ENCODE measurements around the gene ERVMER34-1. TPM values are rescaled to one million over a fixed set of nuclear protein-coding genes. Genes with fewer than 3 reads are reported as not detected.

ERVMER34-1 gene
- total RNA-seq, 1 experiment from 2014 or later: not detected

- Histone ChIP-seq H3K79me2 (ENCODE audit: low read length) (no peaks in the 10 kb centered on the region), H3K4me2 (ENCODE audit: low read depth, low read length, poor library complexity, severe bottlenecking) (no peak overlapping the region), H3K9ac (ENCODE audit: low read length) (no peak overlapping the region), H2AFZ (ENCODE audit: low read length) (no peak overlapping the region), H3K9me3 (ENCODE audit: low read length) (no peaks in the 10 kb centered on the region), H3K27me3 (ENCODE audit: low read length) (no peaks in the 10 kb centered on the region), H3K27ac (ENCODE audit: low read length) (no peak overlapping the region), H3K4me1 (ENCODE audit: low read length) (no peaks in the 10 kb centered on the region), H3K4me3 (ENCODE audit: low read length) (no peak overlapping the region), H4K20me1 (ENCODE audit: insufficient read depth, low read depth, low read length) (no peaks in the 10 kb centered on the region), H3K36me3 (ENCODE audit: insufficient read depth, low read length) (no peaks in the 10 kb centered on the region), H3K9me2 (replicated peaks; ENCODE audit: insufficient read depth, low read length) (no peaks in the 10 kb centered on the region)
- DNase-seq: no peak
These were observed 29.0 kb upstream of the ERVMER34-1 start for GRCh38 chr4:52780206-52780605.

GRCh38 chr4:52760256-52760655 is 9.0 kb upstream of the ERVMER34-1 start:
- Histone ChIP-seq H3K27me3 (ENCODE audit: low read length) (no peaks in the 10 kb centered on the region), H3K4me1 (ENCODE audit: low read length) (peaks cover 9% of the 10 kb centered on the region), H3K9me2 (replicated peaks; ENCODE audit: insufficient read depth, low read length) (no peaks in the 10 kb centered on the region), H2AFZ (ENCODE audit: low read length) (no peak overlapping the region), H3K79me2 (ENCODE audit: low read length) (no peaks in the 10 kb centered on the region), H3K4me2 (ENCODE audit: low read depth, low read length, poor library complexity, severe bottlenecking) (no peak overlapping the region), H4K20me1 (ENCODE audit: insufficient read depth, low read depth, low read length) (no peaks in the 10 kb centered on the region), H3K4me3 (ENCODE audit: low read length) (no peak overlapping the region), H3K9me3 (ENCODE audit: low read length) (no peaks in the 10 kb centered on the region), H3K9ac (ENCODE audit: low read length) (no peak overlapping the region), H3K27ac (ENCODE audit: low read length) (no peak overlapping the region), H3K36me3 (ENCODE audit: insufficient read depth, low read length) (no peaks in the 10 kb centered on the region)
- DNase-seq: no peak

GRCh38 chr4:52755426-52755825 is 4.2 kb upstream of the ERVMER34-1 start:
- DNase-seq: peak; percentile 47
- Histone ChIP-seq H2AFZ (ENCODE audit: low read length) (no peak overlapping the region), H3K79me2 (ENCODE audit: low read length) (no peaks in the 10 kb centered on the region), H3K9me3 (ENCODE audit: low read length) (no peaks in the 10 kb centered on the region), H3K36me3 (ENCODE audit: insufficient read depth, low read length) (no peaks in the 10 kb centered on the region), H3K4me3 (ENCODE audit: low read length) (no peak overlapping the region), H4K20me1 (ENCODE audit: insufficient read depth, low read depth, low read length) (no peaks in the 10 kb centered on the region), H3K9me2 (replicated peaks; ENCODE audit: insufficient read depth, low read length) (no peaks in the 10 kb centered on the region), H3K4me2 (ENCODE audit: low read depth, low read length, poor library complexity, severe bottlenecking) (peak overlapping the region; percentile 44), H3K27me3 (ENCODE audit: low read length) (no peaks in the 10 kb centered on the region), H3K9ac (ENCODE audit: low read length) (no peak overlapping the region), H3K27ac (ENCODE audit: low read length) (no peak overlapping the region), H3K4me1 (ENCODE audit: low read length) (peaks cover 14% of the 10 kb centered on the region)

GRCh38 chr4:52752936-52753335 is 1.7 kb upstream of the ERVMER34-1 start:
- Histone ChIP-seq H2AFZ (ENCODE audit: low read length) (no peak overlapping the region), H3K4me2 (ENCODE audit: low read depth, low read length, poor library complexity, severe bottlenecking) (no peak overlapping the region), H3K4me3 (ENCODE audit: low read length) (no peak overlapping the region), H3K9ac (ENCODE audit: low read length) (no peak overlapping the region), H3K36me3 (ENCODE audit: insufficient read depth, low read length) (no peaks in the 10 kb centered on the region), H3K9me2 (replicated peaks; ENCODE audit: insufficient read depth, low read length) (no peaks in the 10 kb centered on the region), H3K79me2 (ENCODE audit: low read length) (no peaks in the 10 kb centered on the region), H3K4me1 (ENCODE audit: low read length) (peaks cover 14% of the 10 kb centered on the region), H3K27me3 (ENCODE audit: low read length) (no peaks in the 10 kb centered on the region), H4K20me1 (ENCODE audit: insufficient read depth, low read depth, low read length) (no peaks in the 10 kb centered on the region), H3K27ac (ENCODE audit: low read length) (no peak overlapping the region), H3K9me3 (ENCODE audit: low read length) (no peaks in the 10 kb centered on the region)
- no peak for DNase-seq

- Histone ChIP-seq H3K9me2 (replicated peaks; ENCODE audit: insufficient read depth, low read length) (no peaks in the 10 kb centered on the region), H3K27ac (ENCODE audit: low read length) (no peak overlapping the region), H3K79me2 (ENCODE audit: low read length) (no peaks in the 10 kb centered on the region), H3K27me3 (ENCODE audit: low read length) (no peaks in the 10 kb centered on the region), H3K4me2 (ENCODE audit: low read depth, low read length, poor library complexity, severe bottlenecking) (no peak overlapping the region), H3K4me1 (ENCODE audit: low read length) (peaks cover 14% of the 10 kb centered on the region), H3K9ac (ENCODE audit: low read length) (no peak overlapping the region), H3K9me3 (ENCODE audit: low read length) (no peaks in the 10 kb centered on the region), H2AFZ (ENCODE audit: low read length) (no peak overlapping the region), H3K4me3 (ENCODE audit: low read length) (no peak overlapping the region), H4K20me1 (ENCODE audit: insufficient read depth, low read depth, low read length) (no peaks in the 10 kb centered on the region), H3K36me3 (ENCODE audit: insufficient read depth, low read length) (no peaks in the 10 kb centered on the region)
- DNase-seq: no peak
These were observed 274 bp upstream of the ERVMER34-1 start for GRCh38 chr4:52751487-52751911.

- no peak overlapping the region for H3K27ac ChIP-seq (ENCODE audit: low read length)
- no peak overlapping the region for H3K4me2 ChIP-seq (ENCODE audit: low read depth, low read length, poor library complexity, severe bottlenecking)
- no peaks in the 10 kb centered on the region for H4K20me1 ChIP-seq (ENCODE audit: insufficient read depth, low read depth, low read length)
- no peaks in the 10 kb centered on the region for H3K9me2 ChIP-seq (replicated peaks; ENCODE audit: insufficient read depth, low read length)
- peaks cover 4% of the 10 kb centered on the region for H3K4me1 ChIP-seq (ENCODE audit: low read length)
- DNase-seq: no peak
- no peak overlapping the region for H2AFZ ChIP-seq (ENCODE audit: low read length)
- no peak overlapping the region for H3K4me3 ChIP-seq (ENCODE audit: low read length)
- no peaks in the 10 kb centered on the region for H3K27me3 ChIP-seq (ENCODE audit: low read length)
- no peaks in the 10 kb centered on the region for H3K36me3 ChIP-seq (ENCODE audit: insufficient read depth, low read length)
- no peaks in the 10 kb centered on the region for H3K9me3 ChIP-seq (ENCODE audit: low read length)
- H3K79me2 ChIP-seq (ENCODE audit: low read length): no peaks in the 10 kb centered on the region
- no peak overlapping the region for H3K9ac ChIP-seq (ENCODE audit: low read length)
These were observed 1.0 kb downstream of the ERVMER34-1 start for GRCh38 chr4:52750213-52750612.

GRCh38 chr4:52748432-52748831 is 2.8 kb downstream of the ERVMER34-1 start:
- H3K9me2 ChIP-seq (replicated peaks; ENCODE audit: insufficient read depth, low read length): no peaks in the 10 kb centered on the region
- no peaks in the 10 kb centered on the region for H3K9me3 ChIP-seq (ENCODE audit: low read length)
- H4K20me1 ChIP-seq (ENCODE audit: insufficient read depth, low read depth, low read length): no peaks in the 10 kb centered on the region
- H3K9ac ChIP-seq (ENCODE audit: low read length): no peak overlapping the region
- H3K4me3 ChIP-seq (ENCODE audit: low read length): no peak overlapping the region
- DNase-seq: no peak
- no peaks in the 10 kb centered on the region for H3K27me3 ChIP-seq (ENCODE audit: low read length)
- H2AFZ ChIP-seq (ENCODE audit: low read length): no peak overlapping the region
- no peak overlapping the region for H3K4me2 ChIP-seq (ENCODE audit: low read depth, low read length, poor library complexity, severe bottlenecking)
- H3K4me1 ChIP-seq (ENCODE audit: low read length): no peaks in the 10 kb centered on the region
- H3K36me3 ChIP-seq (ENCODE audit: insufficient read depth, low read length): no peaks in the 10 kb centered on the region
- no peak overlapping the region for H3K27ac ChIP-seq (ENCODE audit: low read length)
- no peaks in the 10 kb centered on the region for H3K79me2 ChIP-seq (ENCODE audit: low read length)

GRCh38 chr4:52744588-52744987 is 6.6 kb downstream of the ERVMER34-1 start:
- no peak overlapping the region for H3K4me3 ChIP-seq (ENCODE audit: low read length)

More at GRCh38 chr4:52744588-52744987, 6.6 kb downstream of the ERVMER34-1 start:
- Histone ChIP-seq H3K9me2 (replicated peaks; ENCODE audit: insufficient read depth, low read length) (no peaks in the 10 kb centered on the region), H3K4me1 (ENCODE audit: low read length) (no peaks in the 10 kb centered on the region), H2AFZ (ENCODE audit: low read length) (no peak overlapping the region), H3K79me2 (ENCODE audit: low read length) (no peaks in the 10 kb centered on the region), H3K36me3 (ENCODE audit: insufficient read depth, low read length) (no peaks in the 10 kb centered on the region), H3K27ac (ENCODE audit: low read length) (no peak overlapping the region), H3K27me3 (ENCODE audit: low read length) (no peaks in the 10 kb centered on the region), H3K9ac (ENCODE audit: low read length) (no peak overlapping the region), H3K9me3 (ENCODE audit: low read length) (no peaks in the 10 kb centered on the region), H4K20me1 (ENCODE audit: insufficient read depth, low read depth, low read length) (no peaks in the 10 kb centered on the region), H3K4me2 (ENCODE audit: low read depth, low read length, poor library complexity, severe bottlenecking) (no peak overlapping the region)
- no peak for DNase-seq
